ENCODE data around the gene SORL1. TPM values are rescaled to one million over a fixed set of nuclear protein-coding genes. Genes with fewer than 3 reads are reported as not detected.
"Not testable (repeated sequence)": the region's sequence is repeated elsewhere in the genome, so short reads cannot be mapped to it uniquely, and the experiment has no call there.

SORL1 gene
- total RNA-seq, 1 donor from 2014 or later = 10.5 TPM

GRCh38 chr11:121478895-121479697, 27.0 kb downstream of the SORL1 start:
- TF ChIP-seq CTCF (IDR thresholded peaks at IDR 0.05) = no peak
- H3K27ac ChIP-seq = no peak overlapping the region
- DNase-seq (ENCODE audit: low spot score in 2 of 2) = no peak
- H3K4me3 ChIP-seq = no peak overlapping the region
- no peaks in the 10 kb centered on the region for H3K9me3 ChIP-seq
- no peaks in the 10 kb centered on the region for H3K27me3 ChIP-seq
- no peaks in the 10 kb centered on the region for H3K36me3 ChIP-seq
- intact Hi-C loops (cut with DNase I) = no loop called here
- H3K4me1 ChIP-seq = no peaks in the 10 kb centered on the region

GRCh38 chr11:121479698-121480238, 27.7 kb downstream of the SORL1 start:
- no peaks in the 10 kb centered on the region for H3K4me1 ChIP-seq
- no peak for TF ChIP-seq CTCF (IDR thresholded peaks at IDR 0.05)
- no peak for DNase-seq (ENCODE audit: low spot score in 2 of 2)
- H3K27me3 ChIP-seq = no peaks in the 10 kb centered on the region
- H3K4me3 ChIP-seq = no peak overlapping the region
- H3K9me3 ChIP-seq = no peaks in the 10 kb centered on the region
- intact Hi-C loops (cut with DNase I) = no loop called here
- H3K27ac ChIP-seq = no peak overlapping the region
- H3K36me3 ChIP-seq = no peaks in the 10 kb centered on the region

- H3K27me3 ChIP-seq; DNase-seq (ENCODE audit: low spot score in 2 of 2); H3K4me1 ChIP-seq; intact Hi-C loops (cut with DNase I); H3K4me3 ChIP-seq; H3K9me3 ChIP-seq; H3K27ac ChIP-seq; H3K36me3 ChIP-seq: not testable (repeated sequence)
These were observed 29.5 kb downstream of the SORL1 start for GRCh38 chr11:121481484-121482230.

GRCh38 chr11:121482231-121483129, 30.4 kb downstream of the SORL1 start:
- H3K9me3 ChIP-seq = no peaks in the 10 kb centered on the region
- no peaks in the 10 kb centered on the region for H3K36me3 ChIP-seq
- H3K4me3 ChIP-seq = no peak overlapping the region
- no peaks in the 10 kb centered on the region for H3K27me3 ChIP-seq
- no peaks in the 10 kb centered on the region for H3K4me1 ChIP-seq
- no peak for TF ChIP-seq CTCF (IDR thresholded peaks at IDR 0.05)
- no peak overlapping the region for H3K27ac ChIP-seq
- DNase-seq (ENCODE audit: low spot score in 2 of 2) = no peak
- intact Hi-C loops (cut with DNase I) = no loop called here

- no peak overlapping the region for H3K27ac ChIP-seq
- no peak for DNase-seq (ENCODE audit: low spot score in 2 of 2)
- H3K27me3 ChIP-seq = no peaks in the 10 kb centered on the region
- TF ChIP-seq CTCF (IDR thresholded peaks at IDR 0.05) = no peak
- intact Hi-C loops (cut with DNase I) = no loop called here
- no peaks in the 10 kb centered on the region for H3K36me3 ChIP-seq
- H3K4me3 ChIP-seq = no peak overlapping the region
- peaks cover 0 to 4% of the 10 kb centered on the region in 2 donors for H3K4me1 ChIP-seq
- H3K9me3 ChIP-seq = no peaks in the 10 kb centered on the region
These were observed 31.8 kb downstream of the SORL1 start for GRCh38 chr11:121483805-121484480.

Measured in ascending aorta (tissue), 2 donors.